ENCODE data around the gene NAT16. TPM values are rescaled to one million over a fixed set of nuclear protein-coding genes. Genes with fewer than 3 reads are reported as not detected.

NAT16 gene
- total RNA-seq, 1 donor from 2014 or later, result not detected

GRCh38 chr7:101179713-101180112, 380 bp downstream of the NAT16 start:
- peaks cover 51% of the 10 kb centered on the region for H3K27me3 ChIP-seq (ENCODE audit: control insufficient read depth, insufficient read depth, low read length)
- DNase-seq (ENCODE audit: low read depth), result no peak
- H3K4me3 ChIP-seq (ENCODE audit: low read depth, low read length), result no peak overlapping the region
- H3K36me3 ChIP-seq (ENCODE audit: control insufficient read depth, insufficient read depth, low read length), result no peaks in the 10 kb centered on the region
- TF ChIP-seq, protein P1, sequence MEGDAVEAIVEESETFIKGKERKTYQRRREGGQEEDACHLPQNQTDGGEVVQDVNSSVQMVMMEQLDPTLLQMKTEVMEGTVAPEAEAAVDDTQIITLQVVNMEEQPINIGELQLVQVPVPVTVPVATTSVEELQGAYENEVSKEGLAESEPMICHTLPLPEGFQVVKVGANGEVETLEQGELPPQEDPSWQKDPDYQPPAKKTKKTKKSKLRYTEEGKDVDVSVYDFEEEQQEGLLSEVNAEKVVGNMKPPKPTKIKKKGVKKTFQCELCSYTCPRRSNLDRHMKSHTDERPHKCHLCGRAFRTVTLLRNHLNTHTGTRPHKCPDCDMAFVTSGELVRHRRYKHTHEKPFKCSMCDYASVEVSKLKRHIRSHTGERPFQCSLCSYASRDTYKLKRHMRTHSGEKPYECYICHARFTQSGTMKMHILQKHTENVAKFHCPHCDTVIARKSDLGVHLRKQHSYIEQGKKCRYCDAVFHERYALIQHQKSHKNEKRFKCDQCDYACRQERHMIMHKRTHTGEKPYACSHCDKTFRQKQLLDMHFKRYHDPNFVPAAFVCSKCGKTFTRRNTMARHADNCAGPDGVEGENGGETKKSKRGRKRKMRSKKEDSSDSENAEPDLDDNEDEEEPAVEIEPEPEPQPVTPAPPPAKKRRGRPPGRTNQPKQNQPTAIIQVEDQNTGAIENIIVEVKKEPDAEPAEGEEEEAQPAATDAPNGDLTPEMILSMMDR (IDR thresholded peaks at IDR 0.05; ENCODE audit: insufficient read depth, low read length, poor library complexity, severe bottlenecking), result no peak

- H3K4me3 ChIP-seq (ENCODE audit: low read depth, low read length), result no peak overlapping the region
- no peaks in the 10 kb centered on the region for H3K36me3 ChIP-seq (ENCODE audit: control insufficient read depth, insufficient read depth, low read length)
- TF ChIP-seq, protein P1 (IDR thresholded peaks at IDR 0.05; ENCODE audit: insufficient read depth, low read length, poor library complexity, severe bottlenecking), result no peak
- peaks cover 57% of the 10 kb centered on the region for H3K27me3 ChIP-seq (ENCODE audit: control insufficient read depth, insufficient read depth, low read length)
- no peak for DNase-seq (ENCODE audit: low read depth)
Measured at GRCh38 chr7:101179117-101179516, 976 bp downstream of the NAT16 start.

DNA sequence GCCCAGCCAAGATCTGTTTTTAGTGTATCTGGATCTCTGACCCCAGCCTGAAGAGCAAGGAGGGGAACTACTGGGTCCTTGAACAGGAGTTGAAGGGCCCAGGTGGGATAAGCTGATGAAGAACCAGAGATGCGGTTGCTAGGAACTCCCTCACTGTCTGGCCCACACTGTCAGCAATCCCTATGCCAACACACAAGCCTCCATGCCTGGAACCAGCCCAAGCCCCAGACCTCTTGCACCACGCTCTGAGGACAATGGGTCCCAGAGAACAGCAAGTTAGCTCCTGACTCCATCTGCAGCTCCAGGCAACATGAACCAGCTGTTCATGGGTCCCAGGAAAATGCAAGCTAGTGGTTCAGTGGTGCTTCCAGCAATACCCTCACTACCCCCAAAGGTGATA, 2.4 kb downstream of the NAT16 start:
- TF ChIP-seq, protein P1 (IDR thresholded peaks at IDR 0.05; ENCODE audit: insufficient read depth, low read length, poor library complexity, severe bottlenecking), result no peak
- H3K4me3 ChIP-seq (ENCODE audit: low read depth, low read length), result no peak overlapping the region
- no peak for DNase-seq (ENCODE audit: low read depth)
- peaks cover 70% of the 10 kb centered on the region for H3K27me3 ChIP-seq (ENCODE audit: control insufficient read depth, insufficient read depth, low read length)
- no peaks in the 10 kb centered on the region for H3K36me3 ChIP-seq (ENCODE audit: control insufficient read depth, insufficient read depth, low read length)

- no peak overlapping the region for H3K4me3 ChIP-seq (ENCODE audit: low read depth, low read length)
- H3K36me3 ChIP-seq (ENCODE audit: control insufficient read depth, insufficient read depth, low read length), result no peaks in the 10 kb centered on the region
- no peak for DNase-seq (ENCODE audit: low read depth)
- TF ChIP-seq, protein P1 (IDR thresholded peaks at IDR 0.05; ENCODE audit: insufficient read depth, low read length, poor library complexity, severe bottlenecking), result no peak
- H3K27me3 ChIP-seq (ENCODE audit: control insufficient read depth, insufficient read depth, low read length), result peaks cover 86% of the 10 kb centered on the region
Measured at GRCh38 chr7:101175664-101176063, 4.4 kb downstream of the NAT16 start.

GRCh38 chr7:101174322-101174854, 5.7 kb downstream of the NAT16 start:
- H3K27me3 ChIP-seq (ENCODE audit: control insufficient read depth, insufficient read depth, low read length), result peaks cover 86% of the 10 kb centered on the region
- H3K4me3 ChIP-seq (ENCODE audit: low read depth, low read length), result no peak overlapping the region
- TF ChIP-seq, protein P1 (IDR thresholded peaks at IDR 0.05; ENCODE audit: insufficient read depth, low read length, poor library complexity, severe bottlenecking), result no peak
- no peak for DNase-seq (ENCODE audit: low read depth)
- no peaks in the 10 kb centered on the region for H3K36me3 ChIP-seq (ENCODE audit: control insufficient read depth, insufficient read depth, low read length)

- TF ChIP-seq, protein P1 (IDR thresholded peaks at IDR 0.05; ENCODE audit: insufficient read depth, low read length, poor library complexity, severe bottlenecking), result no peak
- peaks cover 84% of the 10 kb centered on the region for H3K27me3 ChIP-seq (ENCODE audit: control insufficient read depth, insufficient read depth, low read length)
- DNase-seq (ENCODE audit: low read depth), result no peak
- H3K4me3 ChIP-seq (ENCODE audit: low read depth, low read length), result no peak overlapping the region
- H3K36me3 ChIP-seq (ENCODE audit: control insufficient read depth, insufficient read depth, low read length), result no peaks in the 10 kb centered on the region
Measured at GRCh38 chr7:101173752-101174244, 6.3 kb downstream of the NAT16 start.
